GM12873 (cell line): ENCODE measurements around the gene IGFBP7.

ENCODE experiments used
- CTCF ChIP-seq: IDR thresholded peaks from 2 replicates; pipeline ENCODE4 v1.5.1; 2012; ENCODE audit warnings: low read depth, mild to moderate bottlenecking, moderate library complexity, low read length, control low read depth; ENCODE audit not compliant: insufficient read depth; ENCODE audit errors: missing control alignments

The IGFBP7 gene

DNA sequence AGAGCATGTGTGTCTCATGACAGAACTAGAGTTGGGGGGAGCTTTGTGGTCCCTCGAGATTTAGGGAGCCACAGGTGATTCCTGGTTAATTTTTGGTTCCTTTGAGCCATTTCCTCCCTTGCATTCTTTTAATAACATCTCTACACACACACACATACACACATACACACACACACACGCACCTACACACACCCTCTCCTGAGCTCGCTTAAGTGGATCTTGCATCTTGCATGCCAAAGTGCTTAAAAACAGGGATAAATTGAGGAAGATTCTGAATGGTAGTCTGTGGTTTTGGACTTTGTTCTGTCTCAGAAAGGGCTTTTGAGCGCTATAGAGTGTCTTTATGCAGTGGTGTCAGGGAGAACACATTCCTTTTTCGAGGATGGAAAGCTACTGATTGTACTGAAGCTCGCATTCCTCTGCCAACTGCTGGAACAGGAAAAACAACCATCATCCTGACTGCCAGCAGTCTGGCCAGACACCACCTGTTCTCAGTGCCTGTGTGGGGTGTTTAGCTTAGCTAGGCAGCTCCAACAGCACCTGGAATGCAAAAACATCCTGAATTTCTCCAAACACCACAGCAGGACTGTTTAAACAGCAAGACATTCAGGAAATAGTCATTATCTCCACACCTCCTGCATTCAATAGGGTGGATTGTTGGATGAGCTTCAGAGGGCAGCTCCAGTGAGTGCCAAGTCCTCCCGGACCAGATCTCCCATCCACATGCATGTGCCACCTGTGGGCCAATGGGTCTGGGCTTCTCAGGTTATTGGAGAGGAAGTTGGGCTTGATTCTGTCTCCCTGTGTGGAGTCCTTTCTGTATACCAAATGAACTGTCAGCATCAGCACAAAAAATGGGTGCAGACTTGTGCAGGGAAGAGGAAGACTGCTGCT, 21.9 kb upstream of the IGFBP7 start:
- no peak for TF ChIP-seq CTCF

- TF ChIP-seq CTCF: no peak
Measured at GRCh38 chr4:57129477-57129876, 19.3 kb upstream of the IGFBP7 start.

- no peak for TF ChIP-seq CTCF
Measured at GRCh38 chr4:57127361-57127760, 17.2 kb upstream of the IGFBP7 start.

DNA sequence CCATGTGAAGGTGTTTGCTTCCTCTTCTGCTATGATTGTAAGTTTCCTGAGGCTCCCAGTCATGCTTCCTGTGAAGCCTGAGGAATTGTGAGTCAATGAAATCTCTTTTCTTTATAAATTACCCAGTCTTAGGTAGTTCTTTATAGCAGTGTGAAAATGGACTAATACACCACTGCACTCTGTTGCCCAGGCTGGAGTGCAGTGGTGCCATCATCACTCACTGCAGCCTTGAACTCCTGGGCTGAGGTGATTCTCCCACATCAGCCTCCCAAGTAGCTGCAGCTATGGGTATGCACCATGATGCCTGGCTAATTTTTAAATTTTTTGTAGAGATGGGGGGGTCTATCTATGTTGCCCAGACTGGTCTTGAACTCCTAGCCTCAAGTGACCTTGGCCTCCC, 15.8 kb upstream of the IGFBP7 start:
- TF ChIP-seq CTCF: no peak

GRCh38 chr4:57124145-57124544, 14.0 kb upstream of the IGFBP7 start:
- no peak for TF ChIP-seq CTCF

DNA sequence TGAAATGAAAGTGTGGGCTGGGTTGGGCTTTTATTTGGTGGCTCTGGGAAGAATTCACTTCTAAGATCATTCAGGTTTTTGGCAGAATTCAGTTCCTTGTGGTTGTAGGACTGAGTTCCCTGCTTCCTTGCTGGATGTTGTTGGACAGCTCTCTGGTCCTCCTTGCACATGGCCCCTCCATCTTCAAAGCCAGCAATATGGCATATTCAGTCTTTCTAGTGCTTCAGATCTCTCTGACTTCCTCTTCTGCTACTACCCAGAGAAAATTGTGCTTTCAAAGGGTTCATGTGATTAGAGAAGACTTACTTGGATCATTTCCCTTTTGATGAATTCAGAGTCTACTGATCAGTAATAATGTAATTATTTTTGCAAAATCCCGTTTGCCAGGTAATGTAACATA, 12.8 kb upstream of the IGFBP7 start:
- no peak for TF ChIP-seq CTCF

DNA sequence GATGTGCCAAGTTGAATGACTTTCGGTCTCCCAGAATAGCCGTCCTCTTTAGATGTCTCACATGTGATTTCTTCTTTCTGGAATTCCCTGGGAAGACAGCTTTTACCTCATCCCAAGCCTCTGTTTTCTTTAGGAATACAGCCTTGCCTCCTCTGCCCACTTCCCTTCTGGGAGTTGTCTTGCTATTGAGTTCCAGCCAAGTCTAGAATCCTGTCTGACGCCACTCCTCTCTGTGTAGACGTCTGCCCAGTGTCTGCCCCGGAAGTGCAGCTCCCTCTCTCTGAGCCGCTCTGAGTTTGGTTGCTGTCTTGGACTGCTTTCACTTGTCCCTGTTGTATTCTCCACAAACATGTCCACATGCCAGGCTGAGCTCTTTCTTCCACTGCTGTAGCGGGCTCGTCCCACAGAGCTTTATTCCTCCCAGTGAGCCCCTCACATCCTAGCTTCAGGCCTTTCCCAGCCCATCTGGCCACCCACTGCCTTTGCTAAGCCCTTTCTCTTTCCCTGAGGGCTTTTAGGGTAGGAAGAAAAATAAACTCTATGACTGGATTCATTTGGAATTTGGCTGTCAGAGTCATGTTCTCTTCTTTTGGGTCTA, 9.0 kb upstream of the IGFBP7 start:
- TF ChIP-seq CTCF: no peak
